Stromal cell of bone marrow (primary cell): ENCODE data around the gene CD1C.
"Not testable (repeated sequence)": the region's sequence is repeated elsewhere in the genome, so short reads cannot be mapped to it uniquely, and the experiment has no call there.

Experiments
- DNase-seq: peaks from one replicate; pipeline ENCODE4 v3.0.0-alpha.2; 2012; ENCODE audit warnings: low read depth

Gene CD1C

DNA sequence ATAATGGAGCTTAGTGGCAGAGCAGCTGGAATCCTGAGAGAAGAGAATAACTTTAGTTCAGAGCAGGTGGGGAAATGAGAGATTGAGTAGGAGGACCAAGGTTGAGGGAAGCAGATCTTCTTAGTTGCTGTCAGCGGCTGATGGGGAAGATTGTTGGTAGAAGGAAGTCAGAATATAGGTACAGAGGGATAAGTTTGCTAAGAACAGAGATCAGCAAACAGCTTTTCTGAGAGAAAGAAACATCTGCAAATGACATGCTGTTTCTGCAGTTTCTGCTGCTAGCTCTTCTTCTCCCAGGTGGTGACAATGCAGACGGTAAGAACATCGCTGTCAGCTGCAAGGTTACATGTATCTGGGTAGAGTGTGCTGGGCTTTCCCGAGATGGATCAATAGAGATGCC is at the start of gene CD1C:
Gene CD1C (plus strand): TSS at position 113 of the 400 bp plus-strand sequence. CDS start 142 bp downstream, at position 255.
- DNase-seq: no peak

DNA sequence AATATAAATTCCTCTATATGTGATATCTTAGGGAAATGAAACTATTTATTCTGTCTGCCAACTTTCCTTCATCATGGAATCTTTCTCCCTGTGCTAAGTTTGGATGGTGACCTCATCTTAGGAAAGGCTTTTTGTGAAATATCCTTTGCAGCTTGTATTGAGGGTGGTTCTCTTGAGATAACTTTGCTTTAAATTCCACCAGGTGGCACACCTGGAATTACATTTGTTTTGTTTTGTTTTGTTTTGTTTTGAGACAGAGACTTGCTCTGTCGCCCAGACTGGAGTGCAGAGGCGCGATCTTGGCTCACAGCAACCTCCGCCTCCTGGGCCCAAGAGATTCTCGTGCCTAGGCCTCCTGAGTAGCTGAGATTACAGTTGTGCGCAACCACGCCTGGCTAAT is 43.1 kb upstream of the CD1C start:
- DNase-seq: no peak

DNA sequence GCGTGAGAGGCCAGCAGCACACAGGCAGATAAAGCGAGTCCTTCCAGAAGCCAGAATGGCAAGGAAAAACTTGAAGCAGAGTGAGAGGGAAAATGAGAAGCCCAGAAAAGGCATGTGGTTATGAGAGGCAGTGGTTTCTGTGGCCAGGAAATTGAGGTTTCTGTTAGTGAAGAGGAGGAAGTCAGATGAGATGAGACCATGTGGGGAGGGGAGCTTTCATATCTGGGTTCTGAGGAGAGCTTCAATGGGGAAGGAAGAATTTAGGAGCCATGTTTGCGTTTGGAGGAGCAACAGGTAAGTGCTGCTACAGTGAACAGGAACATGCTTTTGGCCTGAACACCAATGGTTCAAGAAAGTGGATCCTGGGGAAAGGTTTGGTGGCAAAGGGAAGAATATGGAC is 41.6 kb upstream of the CD1C start:
- DNase-seq: no peak

DNA sequence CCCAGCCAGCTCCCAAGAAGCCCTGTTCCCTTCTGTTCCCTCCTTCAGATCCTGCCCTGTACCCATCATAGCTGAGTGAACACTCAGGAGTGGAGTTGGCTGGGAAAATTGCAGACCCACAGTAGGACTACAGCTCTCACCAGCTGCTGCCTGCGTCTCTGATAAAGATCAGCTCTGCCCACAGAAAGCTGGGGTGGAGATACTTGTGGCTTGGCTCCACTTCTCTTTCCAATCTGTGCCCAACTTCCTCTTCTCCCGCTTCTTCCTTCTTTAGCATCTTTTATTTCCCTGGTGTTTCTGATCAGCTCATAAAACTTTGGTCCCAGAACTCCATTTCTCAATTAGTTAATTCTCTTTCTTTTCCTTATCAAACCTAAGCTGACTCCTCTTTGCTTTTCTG is 41.0 kb upstream of the CD1C start:
- DNase-seq: no peak

DNA sequence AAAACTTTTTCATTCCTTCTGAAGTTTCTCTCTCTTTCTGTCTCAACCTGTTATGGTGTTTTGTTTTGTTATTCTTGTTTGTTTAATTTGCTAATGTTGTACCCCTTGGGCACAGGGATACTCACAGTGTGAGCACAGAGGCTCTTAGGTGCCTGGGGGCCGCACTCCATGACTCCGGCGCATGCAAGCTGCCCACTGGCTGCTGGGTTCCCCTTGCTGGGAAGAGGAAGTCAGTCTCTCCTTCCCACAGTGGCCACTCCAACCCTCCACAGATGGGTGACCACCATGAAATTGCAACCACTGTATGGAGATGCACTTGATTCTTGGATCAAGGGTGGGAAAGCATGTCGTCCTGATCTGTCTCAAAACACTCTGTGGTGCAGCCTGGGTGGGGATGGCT is 40.1 kb upstream of the CD1C start:
- no peak for DNase-seq

DNA sequence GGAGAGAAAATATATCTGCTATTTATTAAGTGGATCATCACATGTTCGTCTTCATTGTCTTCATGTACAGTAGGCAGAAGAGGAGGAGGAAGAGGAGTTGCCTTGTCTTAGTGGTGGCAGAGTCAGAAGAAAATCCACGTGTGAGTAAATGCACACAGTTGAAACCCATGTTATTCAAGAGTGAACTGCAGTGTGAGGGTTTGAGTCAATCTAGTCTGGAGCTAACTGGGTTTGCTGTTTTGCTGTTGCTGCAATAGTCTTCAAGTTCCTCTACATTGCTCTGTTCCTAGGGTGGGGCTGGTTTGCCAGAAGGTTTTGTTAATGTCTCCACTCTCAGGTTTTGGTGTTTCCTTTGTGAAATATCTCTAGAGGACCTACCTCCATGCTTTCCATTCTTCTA is 38.6 kb upstream of the CD1C start:
- DNase-seq: no peak

DNA sequence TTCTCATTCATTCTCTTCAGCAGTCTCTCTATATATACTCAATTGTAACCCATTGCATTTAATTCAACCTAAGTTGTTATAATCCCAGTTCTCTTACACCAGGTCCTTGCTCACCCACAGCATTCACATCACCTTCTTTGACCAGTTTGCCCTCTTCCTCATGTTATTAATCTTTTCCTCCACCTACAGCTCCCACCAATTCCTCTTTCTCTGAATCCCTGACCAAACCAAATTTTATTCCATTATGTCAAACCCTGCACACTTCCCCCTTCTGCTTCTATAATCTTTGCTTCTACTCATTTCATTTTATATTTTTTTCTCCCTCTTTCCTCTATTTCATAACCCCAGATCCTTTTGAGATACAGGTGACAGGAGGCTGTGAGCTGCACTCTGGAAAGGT is 34.1 kb upstream of the CD1C start:
- no peak for DNase-seq

DNA sequence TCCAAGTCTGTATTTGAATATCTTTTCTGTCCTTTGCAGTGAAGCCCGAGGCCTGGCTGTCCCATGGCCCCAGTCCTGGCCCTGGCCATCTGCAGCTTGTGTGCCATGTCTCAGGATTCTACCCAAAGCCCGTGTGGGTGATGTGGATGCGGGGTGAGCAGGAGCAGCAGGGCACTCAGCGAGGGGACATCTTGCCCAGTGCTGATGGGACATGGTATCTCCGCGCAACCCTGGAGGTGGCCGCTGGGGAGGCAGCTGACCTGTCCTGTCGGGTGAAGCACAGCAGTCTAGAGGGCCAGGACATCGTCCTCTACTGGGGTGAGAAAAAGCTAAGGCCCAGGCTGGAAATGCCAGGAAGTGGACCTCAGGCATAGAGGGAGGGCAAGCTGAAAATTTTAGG is 33.0 kb upstream of the CD1C start:
- DNase-seq: not testable (repeated sequence)

DNA sequence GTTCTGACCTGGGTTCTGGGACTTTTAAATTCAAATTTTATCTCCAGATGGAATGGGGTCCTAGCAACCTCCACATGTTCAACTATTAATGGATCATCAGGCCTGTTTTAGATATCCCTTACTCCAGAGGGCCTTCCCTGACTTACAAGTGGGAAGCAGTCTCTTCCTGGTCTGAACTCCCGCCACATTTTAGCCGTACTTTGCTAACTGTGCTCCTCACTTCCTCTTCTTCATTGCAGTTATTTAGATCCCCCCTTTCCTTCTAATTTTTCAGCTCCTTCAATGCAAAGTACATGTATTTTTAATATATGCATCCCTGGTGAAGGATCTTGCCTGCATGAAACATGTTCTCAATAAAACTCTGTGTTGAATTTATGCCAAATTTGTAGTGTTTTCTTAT is 31.8 kb upstream of the CD1C start:
- DNase-seq: no peak

DNA sequence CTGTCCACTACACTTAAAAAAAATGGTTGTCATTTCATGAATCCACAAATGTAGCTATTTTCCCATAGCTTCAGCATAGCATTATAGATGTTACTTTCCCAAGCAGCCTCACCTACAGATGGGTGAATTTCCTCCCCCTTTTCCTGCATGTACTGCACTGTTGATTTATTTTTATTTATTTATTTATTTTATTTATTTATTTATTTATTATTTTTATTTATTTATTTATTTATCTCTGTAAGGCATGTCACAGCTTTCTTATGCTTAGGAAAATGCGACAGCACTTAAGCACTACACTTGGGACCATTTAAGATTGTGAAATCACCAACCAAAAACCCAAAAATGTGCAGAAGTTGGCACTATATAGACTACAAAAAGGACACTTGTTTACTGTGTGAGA is 30.6 kb upstream of the CD1C start:
- DNase-seq: no peak

DNA sequence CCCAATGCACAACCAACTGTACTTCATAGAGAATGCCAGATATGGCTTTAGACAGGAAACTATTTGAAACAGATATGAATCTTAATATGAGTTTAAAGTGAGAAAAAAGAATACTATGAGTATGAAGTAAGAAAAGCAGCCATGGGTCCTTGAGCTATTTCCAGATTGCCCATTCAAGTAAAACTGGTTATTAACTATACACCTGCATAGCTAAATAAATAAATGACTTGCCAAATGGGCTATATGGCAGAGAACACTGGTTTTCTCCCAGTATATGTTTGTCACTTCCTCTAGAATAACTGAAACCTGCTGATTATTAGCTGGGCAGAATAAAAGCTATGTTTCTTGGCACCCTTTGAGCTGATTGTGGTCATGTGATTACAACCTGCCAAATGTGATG is 17.0 kb upstream of the CD1C start:
- no peak for DNase-seq

DNA sequence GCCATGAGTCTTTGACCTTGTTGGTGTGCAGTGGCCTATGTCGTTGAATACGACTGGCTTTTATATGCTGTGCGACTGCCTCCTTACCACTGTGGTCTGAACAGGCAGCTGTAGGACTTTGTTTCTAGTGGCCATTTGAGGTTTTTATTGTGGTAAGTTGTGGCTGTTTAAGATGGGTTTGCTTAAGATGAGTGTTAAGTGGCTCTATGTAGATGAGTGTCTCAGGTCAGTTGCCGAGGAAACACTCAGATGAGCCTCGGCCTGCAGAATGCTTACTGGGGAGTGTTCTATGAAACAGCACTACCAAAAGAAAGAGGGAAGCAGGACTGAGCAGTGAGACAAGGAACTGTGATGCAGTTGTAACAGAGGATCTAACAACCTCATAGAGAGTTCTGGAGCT is 14.9 kb upstream of the CD1C start:
- DNase-seq: no peak

DNA sequence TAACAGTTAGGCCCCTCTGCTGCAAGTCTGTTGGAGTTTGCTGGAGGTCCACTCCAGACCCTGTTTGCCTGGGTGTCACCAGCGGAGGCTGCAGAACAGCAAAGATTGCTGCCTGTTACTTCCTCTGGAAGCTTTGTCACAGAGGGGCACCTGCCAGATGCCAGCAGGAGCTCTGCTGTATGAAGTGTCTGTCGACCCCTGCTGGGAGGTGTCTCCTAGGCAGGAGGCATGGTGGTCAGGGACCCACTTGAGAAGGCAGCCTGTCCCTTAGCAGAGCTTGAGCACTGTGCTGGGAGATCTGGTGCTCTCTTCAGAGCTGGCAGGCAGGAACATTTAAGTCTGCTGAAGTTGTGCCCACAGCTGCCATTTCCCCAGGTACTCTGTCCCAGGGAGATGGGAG is 7.3 kb upstream of the CD1C start:
- DNase-seq: not testable (repeated sequence)

DNA sequence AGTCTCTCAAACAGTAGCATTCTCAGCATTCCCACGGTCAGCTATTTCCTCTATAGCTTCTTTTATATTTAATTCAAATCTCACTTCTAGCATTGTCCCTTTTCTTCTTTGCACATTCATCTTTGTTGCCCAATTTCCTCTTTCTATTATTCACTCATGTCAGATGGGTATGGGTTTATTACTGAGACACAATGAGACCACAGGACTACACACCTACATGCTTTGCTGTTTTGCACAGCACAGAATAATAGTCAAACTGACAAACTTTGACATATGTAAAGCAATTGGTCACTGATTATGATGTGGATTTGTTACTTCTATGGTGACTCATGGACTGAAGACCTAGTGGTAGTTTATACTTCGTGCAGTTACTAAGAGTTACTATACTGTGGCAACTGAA is 5.8 kb upstream of the CD1C start:
- DNase-seq: no peak

DNA sequence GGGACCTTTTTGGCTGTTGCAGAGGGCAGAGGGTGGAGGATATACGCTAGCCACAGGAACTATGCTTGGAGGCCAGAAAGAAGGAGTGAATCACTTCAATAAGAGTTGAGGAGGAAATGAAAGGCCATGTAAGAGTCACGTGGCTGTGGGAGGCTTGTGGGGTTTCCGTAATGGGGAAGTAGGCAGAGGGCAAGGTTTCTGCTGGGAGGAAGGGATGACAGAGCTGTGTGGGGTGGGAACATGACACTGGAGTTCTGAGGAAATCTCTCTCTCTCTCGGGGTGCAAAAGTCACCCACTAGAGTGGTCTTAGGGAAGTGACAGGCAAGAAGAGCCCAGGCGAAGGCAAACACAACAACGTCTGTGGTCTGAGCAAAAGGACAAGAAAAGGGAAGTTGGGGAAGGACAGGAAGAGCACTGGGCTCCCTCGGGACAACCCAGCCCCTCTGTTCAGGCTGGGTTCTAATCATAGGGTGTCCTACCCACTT is 3.9 kb upstream of the CD1C start:
- no peak for DNase-seq

DNA sequence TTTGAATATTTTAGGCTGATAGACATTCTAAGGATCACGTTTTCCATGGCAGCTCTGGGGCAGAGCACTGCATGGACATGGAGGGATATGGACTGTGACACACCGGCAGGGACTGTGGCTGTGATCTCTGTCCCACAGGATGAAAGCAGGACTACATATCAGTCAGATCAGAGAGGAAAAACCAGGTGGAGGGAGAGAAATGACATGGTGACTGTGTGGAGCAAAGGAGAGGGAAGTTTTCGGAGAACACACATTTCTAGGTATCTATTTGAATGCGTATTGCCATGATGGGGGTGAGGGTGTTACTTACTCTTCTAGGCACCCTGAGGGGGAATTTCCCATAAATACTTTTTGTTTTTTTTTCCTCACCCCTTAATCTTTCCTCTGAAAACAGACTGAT is 3.2 kb upstream of the CD1C start:
- no peak for DNase-seq

DNA sequence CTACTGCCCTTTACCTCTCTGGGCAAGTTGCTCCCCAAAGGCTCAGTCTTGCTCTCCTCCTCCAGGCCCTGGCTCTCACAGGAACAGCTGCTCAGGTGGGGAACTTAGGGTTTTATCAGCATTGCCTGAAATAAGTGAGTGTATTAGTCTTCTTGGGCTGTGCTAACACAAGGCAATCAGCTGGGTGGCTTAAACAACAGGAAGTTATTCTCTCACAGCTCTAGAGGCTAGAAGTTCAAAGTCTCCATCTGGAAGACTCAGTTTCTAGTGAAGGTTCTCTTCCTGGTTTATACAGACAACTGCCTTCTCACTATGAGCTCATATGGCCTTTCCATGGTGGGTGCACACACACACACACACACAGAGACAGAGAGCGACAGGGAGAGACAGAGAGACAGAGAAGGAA is 2.8 kb upstream of the CD1C start:
- no peak for DNase-seq

DNA sequence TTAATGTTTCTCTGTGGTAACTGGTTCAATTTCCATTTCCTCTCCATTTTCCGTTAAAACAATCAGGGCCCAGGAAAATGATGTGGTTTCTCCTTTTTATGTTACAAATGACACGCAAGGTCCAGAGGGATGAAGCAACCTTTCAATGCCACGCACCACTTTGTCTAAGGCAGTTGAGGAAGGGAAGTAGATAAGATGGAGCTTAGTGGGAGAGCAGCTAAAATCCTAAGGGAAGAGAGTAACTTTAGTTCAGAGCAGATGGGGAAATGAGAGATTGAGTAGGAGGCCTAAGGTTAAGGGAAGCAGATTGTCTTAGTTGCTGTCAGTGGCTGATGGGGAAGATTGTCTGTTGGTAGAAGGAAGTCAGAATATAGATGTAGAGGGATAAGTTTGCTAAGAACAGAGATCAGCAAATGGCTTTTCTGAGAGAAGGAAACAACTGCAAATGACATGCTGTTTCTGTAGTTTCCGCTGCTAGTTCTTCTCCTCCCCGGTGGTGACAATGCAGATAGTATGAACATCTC is 660 bp downstream of the CD1C start:
- DNase-seq: no peak

DNA sequence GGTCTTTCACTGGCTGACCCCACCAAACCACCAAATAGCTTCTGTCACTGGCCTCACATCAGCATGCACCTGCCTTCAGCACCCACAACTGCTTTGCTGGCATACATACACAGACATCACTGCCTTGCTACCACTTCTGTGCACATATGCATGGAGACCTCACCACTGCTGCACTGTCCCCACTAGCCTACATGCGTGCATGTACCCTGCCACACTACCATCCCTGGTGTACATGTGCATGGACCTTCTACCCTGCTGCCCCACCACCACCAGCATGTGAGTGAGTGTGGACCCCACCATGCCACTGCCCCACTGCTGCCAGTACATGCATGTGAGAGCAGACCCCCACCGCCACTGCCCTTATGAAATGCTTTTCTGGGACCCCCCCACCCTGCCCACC is 6.1 kb downstream of the CD1C start:
- no peak for DNase-seq

DNA sequence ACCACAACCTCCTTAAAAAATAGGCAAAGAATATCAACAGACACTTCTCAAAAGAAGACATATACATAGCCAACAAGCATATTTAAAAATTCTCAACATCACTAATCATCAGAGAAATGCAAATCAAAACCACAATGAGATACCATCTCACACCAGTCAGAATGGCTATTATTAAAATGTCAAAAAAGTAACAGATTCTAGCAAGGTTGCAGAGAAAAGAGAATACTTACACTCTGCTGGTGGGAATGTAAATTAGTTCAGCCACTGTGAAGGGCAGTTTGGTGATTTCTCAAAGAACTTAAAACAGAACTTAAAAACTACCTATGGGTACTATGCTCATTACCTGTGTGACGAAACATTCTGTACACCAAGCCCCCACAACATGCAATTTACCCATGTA is 20.9 kb downstream of the CD1C start:
- no peak for DNase-seq

DNA sequence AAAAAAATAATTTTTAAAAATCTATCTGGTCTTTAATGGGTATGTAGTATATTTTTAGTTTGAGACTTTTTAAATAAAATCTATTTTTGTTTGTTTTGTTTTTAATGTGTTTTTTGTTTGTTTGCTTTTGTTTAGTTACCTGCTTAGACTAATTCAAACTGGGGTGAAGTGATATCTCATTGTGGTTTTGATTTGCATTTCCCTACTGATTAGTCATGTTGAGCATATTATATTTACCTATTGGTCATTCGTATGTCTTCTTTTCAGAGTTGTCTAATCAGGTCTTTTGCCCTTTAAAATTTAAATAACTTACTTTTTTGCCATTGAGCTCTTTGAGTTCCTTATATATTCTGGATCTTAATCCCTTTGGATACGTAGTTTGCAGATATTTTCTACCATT is 21.3 kb downstream of the CD1C start:
- no peak for DNase-seq

DNA sequence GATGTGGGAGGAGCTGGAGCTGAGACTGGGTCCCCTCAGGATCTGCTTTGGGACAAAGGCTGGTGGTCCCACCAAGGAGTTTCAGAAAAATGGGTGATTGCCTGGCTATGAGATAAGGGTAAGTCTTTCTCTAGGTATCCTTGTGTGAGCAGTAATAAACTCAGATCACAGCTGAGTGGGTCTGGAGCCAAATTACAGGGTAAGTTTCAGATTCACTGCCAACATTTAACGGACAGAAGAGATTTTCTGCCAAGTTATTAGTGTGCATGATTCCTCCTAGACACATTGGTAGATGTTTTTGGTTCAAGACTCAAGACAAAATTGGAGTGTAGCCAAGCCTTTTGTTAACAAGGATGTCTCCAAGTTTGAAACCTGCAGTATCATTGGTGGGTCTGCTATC is 34.1 kb downstream of the CD1C start:
- no peak for DNase-seq

DNA sequence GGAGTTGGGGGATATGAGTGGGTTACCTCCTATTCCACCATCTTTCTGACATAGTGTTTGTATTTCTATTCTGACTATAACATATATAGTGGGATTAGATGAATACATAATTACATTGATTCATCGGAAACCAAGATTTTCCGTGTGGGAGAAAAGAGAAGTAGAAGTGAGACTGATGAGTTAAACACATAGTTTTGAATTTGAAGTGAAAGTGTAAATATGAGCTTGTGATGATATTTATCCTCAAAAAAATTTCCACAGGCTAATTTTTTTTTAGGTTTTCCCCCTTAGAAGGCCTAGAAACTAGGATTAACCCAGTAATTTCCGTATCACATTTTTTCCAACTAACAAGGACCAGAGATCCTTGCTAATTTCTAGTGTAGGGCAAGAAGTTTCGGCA is 34.7 kb downstream of the CD1C start:
- DNase-seq: no peak

DNA sequence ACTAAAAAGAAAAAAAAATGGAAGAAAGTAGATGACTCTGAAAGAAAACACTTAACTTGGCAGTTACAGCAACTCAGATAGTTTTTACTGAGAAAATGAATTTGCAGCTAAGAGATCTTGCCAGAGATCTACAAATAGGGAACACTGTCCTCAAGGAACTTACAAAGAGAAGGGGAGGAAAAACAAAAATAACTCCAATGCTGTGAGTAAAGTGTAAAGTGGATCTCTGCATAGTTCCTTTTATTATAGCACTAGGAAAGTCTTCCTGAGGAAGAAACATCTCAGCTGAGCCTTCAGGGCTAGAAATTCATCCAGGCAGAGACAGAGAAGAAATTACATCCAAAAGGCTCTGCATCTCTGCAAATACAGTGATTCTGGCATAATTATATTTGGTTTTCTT is 37.8 kb downstream of the CD1C start:
- DNase-seq: no peak

DNA sequence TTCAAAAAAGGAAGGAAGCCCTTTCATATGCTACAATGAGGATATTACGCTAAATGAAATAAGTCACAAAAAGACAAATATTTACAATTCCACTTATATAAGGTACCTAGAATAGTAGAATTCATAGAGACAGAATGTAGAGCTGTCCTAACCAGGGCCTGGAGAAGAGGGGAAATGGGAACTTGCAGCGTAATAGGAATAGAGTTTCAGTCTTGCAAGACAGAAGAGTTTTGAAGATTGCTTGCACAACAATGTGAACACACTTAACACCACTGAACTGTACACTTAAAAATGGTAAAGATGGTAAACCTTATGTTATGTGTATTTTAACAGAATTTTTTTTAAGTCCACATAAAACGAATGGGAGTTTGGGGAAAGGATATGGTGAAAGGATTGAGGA is 38.7 kb downstream of the CD1C start:
- DNase-seq: no peak
